ENCODE measurements around the gene PRDM15. TPM values are rescaled to one million over a fixed set of nuclear protein-coding genes. Genes with fewer than 3 reads are reported as not detected.

The PRDM15 gene
- total and polyA plus RNA-seq, 8 donors, result 0.92 to 44.6 (median 3.4) TPM

DNA sequence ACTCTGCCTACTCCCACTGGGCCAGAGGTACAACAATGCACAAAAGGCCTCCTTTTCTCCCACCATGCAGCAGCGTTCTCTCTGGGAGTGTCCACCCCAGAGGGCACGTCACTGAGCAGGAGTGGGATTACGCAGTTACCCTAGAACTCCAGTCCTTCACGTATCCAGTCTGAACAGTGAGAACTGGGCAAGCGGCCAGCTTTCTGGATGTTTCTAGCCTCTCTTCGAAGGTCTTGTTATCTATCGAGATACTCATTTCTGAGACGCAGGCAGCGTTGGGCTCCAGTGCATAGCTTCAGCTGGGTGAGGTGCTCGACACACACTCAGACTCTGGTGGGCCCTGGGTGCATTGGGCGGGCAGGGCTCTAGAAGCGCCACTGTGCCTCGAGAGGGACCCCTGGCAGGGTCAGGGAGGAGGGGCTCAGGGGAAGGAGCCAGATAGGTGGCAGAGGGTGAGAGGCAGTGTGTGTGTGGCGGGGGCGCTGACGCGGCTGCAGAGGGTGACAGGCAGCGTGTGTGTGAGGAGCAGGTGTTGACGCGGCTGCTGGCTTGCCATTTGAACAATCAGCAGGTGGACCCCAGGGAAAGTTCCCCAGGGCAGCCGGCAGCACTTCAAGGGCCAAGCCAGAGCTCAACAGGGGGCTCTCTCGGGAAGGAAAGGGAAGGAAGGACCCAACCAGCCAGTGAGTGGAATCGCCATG is 27.9 kb downstream of the PRDM15 start:
- WGBS, 5 donors, result 82 to 91% (median 84%) methylated on average over 22 to 23 of the region's 23 CpGs
- H3K9me3 ChIP-seq, result no peaks in the 10 kb centered on the region
- intact Hi-C loops (cut with DNase I; ENCODE audit: low total_unique reads), result no loop called here
- H3K36me3 ChIP-seq, result peaks cover 12 to 72% (median 66%) of the 10 kb centered on the region in 4 donors
- H3K4me1 ChIP-seq, result no peaks in the 10 kb centered on the region
- H3K4me3 ChIP-seq, result no peak overlapping the region
- H3K27me3 ChIP-seq, result no peaks in the 10 kb centered on the region
- TF ChIP-seq POLR2A (IDR thresholded peaks at IDR 0.05), result no peak
- no peak for TF ChIP-seq POLR2AphosphoS5 (IDR thresholded peaks at IDR 0.05)
- TF ChIP-seq EP300 (IDR thresholded peaks at IDR 0.05), result no peak
- TF ChIP-seq, protein P1, sequence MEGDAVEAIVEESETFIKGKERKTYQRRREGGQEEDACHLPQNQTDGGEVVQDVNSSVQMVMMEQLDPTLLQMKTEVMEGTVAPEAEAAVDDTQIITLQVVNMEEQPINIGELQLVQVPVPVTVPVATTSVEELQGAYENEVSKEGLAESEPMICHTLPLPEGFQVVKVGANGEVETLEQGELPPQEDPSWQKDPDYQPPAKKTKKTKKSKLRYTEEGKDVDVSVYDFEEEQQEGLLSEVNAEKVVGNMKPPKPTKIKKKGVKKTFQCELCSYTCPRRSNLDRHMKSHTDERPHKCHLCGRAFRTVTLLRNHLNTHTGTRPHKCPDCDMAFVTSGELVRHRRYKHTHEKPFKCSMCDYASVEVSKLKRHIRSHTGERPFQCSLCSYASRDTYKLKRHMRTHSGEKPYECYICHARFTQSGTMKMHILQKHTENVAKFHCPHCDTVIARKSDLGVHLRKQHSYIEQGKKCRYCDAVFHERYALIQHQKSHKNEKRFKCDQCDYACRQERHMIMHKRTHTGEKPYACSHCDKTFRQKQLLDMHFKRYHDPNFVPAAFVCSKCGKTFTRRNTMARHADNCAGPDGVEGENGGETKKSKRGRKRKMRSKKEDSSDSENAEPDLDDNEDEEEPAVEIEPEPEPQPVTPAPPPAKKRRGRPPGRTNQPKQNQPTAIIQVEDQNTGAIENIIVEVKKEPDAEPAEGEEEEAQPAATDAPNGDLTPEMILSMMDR (IDR thresholded peaks at IDR 0.05), result no peak
- no peak for DNase-seq
- no peak overlapping the region for H3K27ac ChIP-seq

- DNase-seq, result no peak
- H3K36me3 ChIP-seq, result peaks cover 12 to 73% (median 65%) of the 10 kb centered on the region in 4 donors
- intact Hi-C loops (cut with DNase I; ENCODE audit: low total_unique reads), result no loop called here
- H3K4me3 ChIP-seq, result no peak overlapping the region
- H3K27ac ChIP-seq, result no peak overlapping the region
- H3K4me1 ChIP-seq, result no peaks in the 10 kb centered on the region
- H3K27me3 ChIP-seq, result no peaks in the 10 kb centered on the region
- TF ChIP-seq POLR2A (IDR thresholded peaks at IDR 0.05), result no peak
- no peak for TF ChIP-seq EP300 (IDR thresholded peaks at IDR 0.05)
- TF ChIP-seq POLR2AphosphoS5 (IDR thresholded peaks at IDR 0.05), result no peak
- no peaks in the 10 kb centered on the region for H3K9me3 ChIP-seq
- WGBS, 5 donors, result 91 to 99% (median 97%) methylated on average over 9 of the region's 9 CpGs
Measured at GRCh38 chr21:41850085-41850484, 29.1 kb downstream of the PRDM15 start.

- Histone ChIP-seq H3K36me3 (peaks cover 4 to 63% (median 55%) of the 10 kb centered on the region in 4 donors), H3K9me3 (no peaks in the 10 kb centered on the region), H3K27ac (no peak overlapping the region), H3K4me1 (no peaks in the 10 kb centered on the region), H3K4me3 (no peak overlapping the region), H3K27me3 (no peaks in the 10 kb centered on the region)
- TF ChIP-seq, protein P1 (IDR thresholded peaks at IDR 0.05), result no peak
- no peak for TF ChIP-seq POLR2AphosphoS5 (IDR thresholded peaks at IDR 0.05)
- no peak for TF ChIP-seq EP300 (IDR thresholded peaks at IDR 0.05)
- no peak for TF ChIP-seq POLR2A (IDR thresholded peaks at IDR 0.05)
- DNase-seq, result no peak
- 77 to 87% (median 83%) methylated on average over 14 to 15 of the region's 15 CpGs for WGBS, 5 donors
- intact Hi-C loops (cut with DNase I; ENCODE audit: low total_unique reads), result no loop called here
Measured at GRCh38 chr21:41848958-41849580, 30.1 kb downstream of the PRDM15 start.

- TF ChIP-seq EP300 (IDR thresholded peaks at IDR 0.05), result no peak
- no peak for TF ChIP-seq POLR2A (IDR thresholded peaks at IDR 0.05)
- TF ChIP-seq, protein P1 (IDR thresholded peaks at IDR 0.05), result no peak
- no peak for TF ChIP-seq POLR2AphosphoS5 (IDR thresholded peaks at IDR 0.05)
- Histone ChIP-seq H3K4me1 (no peaks in the 10 kb centered on the region), H3K4me3 (no peak overlapping the region), H3K27me3 (no peaks in the 10 kb centered on the region), H3K27ac (no peak overlapping the region), H3K36me3 (peaks cover 0 to 58% (median 50%) of the 10 kb centered on the region in 4 donors), H3K9me3 (no peaks in the 10 kb centered on the region)
- WGBS, 5 donors, result 79 to 92% (median 86%) methylated on average over 8 of the region's 8 CpGs
- DNase-seq, result no peak
- intact Hi-C loops (cut with DNase I; ENCODE audit: low total_unique reads), result no loop called here
Measured at GRCh38 chr21:41848533-41848932, 30.6 kb downstream of the PRDM15 start.

Measured in stomach (tissue), 9 donors.